ENCODE measurements around the gene CNTN4. TPM values are rescaled to one million over a fixed set of nuclear protein-coding genes. Genes with fewer than 3 reads are reported as not detected.

Gene CNTN4
- total RNA-seq, 1 donor from 2014 or later = 1.6 TPM

GRCh38 chr3:2110597-2111117 lies 12.0 kb downstream of the CNTN4 start:
- TF ChIP-seq, protein P1, sequence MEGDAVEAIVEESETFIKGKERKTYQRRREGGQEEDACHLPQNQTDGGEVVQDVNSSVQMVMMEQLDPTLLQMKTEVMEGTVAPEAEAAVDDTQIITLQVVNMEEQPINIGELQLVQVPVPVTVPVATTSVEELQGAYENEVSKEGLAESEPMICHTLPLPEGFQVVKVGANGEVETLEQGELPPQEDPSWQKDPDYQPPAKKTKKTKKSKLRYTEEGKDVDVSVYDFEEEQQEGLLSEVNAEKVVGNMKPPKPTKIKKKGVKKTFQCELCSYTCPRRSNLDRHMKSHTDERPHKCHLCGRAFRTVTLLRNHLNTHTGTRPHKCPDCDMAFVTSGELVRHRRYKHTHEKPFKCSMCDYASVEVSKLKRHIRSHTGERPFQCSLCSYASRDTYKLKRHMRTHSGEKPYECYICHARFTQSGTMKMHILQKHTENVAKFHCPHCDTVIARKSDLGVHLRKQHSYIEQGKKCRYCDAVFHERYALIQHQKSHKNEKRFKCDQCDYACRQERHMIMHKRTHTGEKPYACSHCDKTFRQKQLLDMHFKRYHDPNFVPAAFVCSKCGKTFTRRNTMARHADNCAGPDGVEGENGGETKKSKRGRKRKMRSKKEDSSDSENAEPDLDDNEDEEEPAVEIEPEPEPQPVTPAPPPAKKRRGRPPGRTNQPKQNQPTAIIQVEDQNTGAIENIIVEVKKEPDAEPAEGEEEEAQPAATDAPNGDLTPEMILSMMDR (conservative IDR thresholded peaks at IDR 0.05; ENCODE audit: low read depth, low read length) = no peak
- DNase-seq (ENCODE audit: low read depth) = no peak
- H3K4me3 ChIP-seq (ENCODE audit: low read depth, low read length) = no peak overlapping the region

- DNase-seq (ENCODE audit: low read depth) = no peak
- no peak overlapping the region for H3K4me3 ChIP-seq (ENCODE audit: low read depth, low read length)
- TF ChIP-seq, protein P1 (conservative IDR thresholded peaks at IDR 0.05; ENCODE audit: low read depth, low read length) = no peak
These were observed 16.1 kb downstream of the CNTN4 start for GRCh38 chr3:2114617-2115275.

GRCh38 chr3:2130726-2131125 lies 32.1 kb downstream of the CNTN4 start:
- no peak overlapping the region for H3K4me3 ChIP-seq (ENCODE audit: low read depth, low read length)
- TF ChIP-seq, protein P1 (conservative IDR thresholded peaks at IDR 0.05; ENCODE audit: low read depth, low read length) = no peak
- DNase-seq (ENCODE audit: low read depth) = no peak

DNA sequence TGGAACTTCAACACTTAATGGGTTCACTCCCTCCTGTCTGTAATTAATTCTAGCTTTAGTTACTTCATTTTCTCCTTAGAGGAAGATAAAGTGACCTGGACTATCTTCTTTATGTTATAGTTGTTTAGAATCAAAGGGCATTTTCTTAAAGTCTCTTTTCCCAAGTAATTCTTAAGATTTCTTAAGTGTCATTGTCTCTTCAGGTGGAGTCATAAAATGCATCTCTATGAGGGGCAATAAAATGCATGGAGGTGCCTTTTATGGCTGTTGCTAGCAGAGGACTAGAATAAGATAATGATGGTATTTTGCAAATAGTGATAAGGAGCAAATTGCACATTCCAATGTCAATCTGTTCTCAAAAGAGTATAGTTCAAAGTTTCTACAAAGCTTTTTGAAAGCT lies 34.5 kb downstream of the CNTN4 start:
- TF ChIP-seq, protein P1 (conservative IDR thresholded peaks at IDR 0.05; ENCODE audit: low read depth, low read length) = no peak
- DNase-seq (ENCODE audit: low read depth) = no peak
- no peak overlapping the region for H3K4me3 ChIP-seq (ENCODE audit: low read depth, low read length)

- no peak overlapping the region for H3K4me3 ChIP-seq (ENCODE audit: low read depth, low read length)
- no peak for DNase-seq (ENCODE audit: low read depth)
- TF ChIP-seq, protein P1 (conservative IDR thresholded peaks at IDR 0.05; ENCODE audit: low read depth, low read length) = no peak
These were observed 39.0 kb downstream of the CNTN4 start for GRCh38 chr3:2137651-2138050.

GRCh38 chr3:2141482-2141881 lies 42.8 kb downstream of the CNTN4 start:
- no peak overlapping the region for H3K4me3 ChIP-seq (ENCODE audit: low read depth, low read length)
- no peak for DNase-seq (ENCODE audit: low read depth)
- TF ChIP-seq, protein P1 (conservative IDR thresholded peaks at IDR 0.05; ENCODE audit: low read depth, low read length) = no peak

All from epithelial cell of proximal tubule (primary cell).